HG03095 (cell line): ENCODE data around the gene GPSM1.
"Not testable (repeated sequence)": the region's sequence is repeated elsewhere in the genome, so short reads cannot be mapped to it uniquely, and the experiment has no call there.

Source experiments
- ATAC-seq: cut with Tn5 transposase; IDR thresholded peaks from one replicate; pipeline ENCODE4 v1.9.1; 2021; ENCODE audit warnings: moderate library complexity; ENCODE audit not compliant: unreplicated experiment

GPSM1 gene

GRCh38 chr9:136343121-136343883, 16.0 kb downstream of the GPSM1 start:
- ATAC-seq, result no peak

- ATAC-seq, result no peak
Measured at GRCh38 chr9:136343884-136344269, 16.5 kb downstream of the GPSM1 start.

DNA sequence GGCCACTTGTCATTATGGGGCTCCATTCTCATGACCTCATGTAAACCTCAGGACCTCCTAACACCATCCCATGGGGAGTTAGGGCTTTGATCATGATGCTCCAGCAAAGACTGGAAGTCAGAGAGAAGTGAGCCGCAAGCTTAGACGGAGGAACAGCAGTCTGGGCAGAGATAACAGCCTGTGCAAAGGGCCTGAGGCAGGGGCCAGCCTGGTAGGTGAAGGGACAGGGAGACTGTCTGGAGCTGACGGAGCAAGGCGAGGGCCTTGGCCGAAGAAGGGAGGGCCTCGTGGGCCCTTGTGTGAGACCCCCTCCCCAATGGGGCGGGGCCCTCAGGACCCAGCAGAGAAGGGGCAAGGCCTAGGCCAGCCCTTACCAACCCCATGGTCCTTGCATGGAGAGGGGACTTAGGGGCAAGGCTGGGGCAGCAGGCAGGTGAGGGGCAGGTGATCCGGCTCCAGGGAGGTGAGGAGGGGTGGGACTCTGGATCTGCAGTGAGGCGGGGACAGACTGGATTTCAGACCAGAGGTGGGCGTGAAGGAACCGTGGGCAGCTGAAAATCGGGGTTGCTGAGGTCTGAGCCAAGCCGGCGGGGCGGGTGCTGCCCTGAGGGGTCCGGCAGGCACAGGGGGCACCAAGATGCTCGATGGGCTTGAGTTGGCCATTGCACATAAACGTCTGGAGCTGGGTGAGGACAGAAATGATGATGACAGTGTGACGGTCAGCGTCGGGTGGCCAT, 17.4 kb downstream of the GPSM1 start:
- no peak for ATAC-seq

GRCh38 chr9:136345281-136346156, 18.2 kb downstream of the GPSM1 start:
- ATAC-seq, result no peak

DNA sequence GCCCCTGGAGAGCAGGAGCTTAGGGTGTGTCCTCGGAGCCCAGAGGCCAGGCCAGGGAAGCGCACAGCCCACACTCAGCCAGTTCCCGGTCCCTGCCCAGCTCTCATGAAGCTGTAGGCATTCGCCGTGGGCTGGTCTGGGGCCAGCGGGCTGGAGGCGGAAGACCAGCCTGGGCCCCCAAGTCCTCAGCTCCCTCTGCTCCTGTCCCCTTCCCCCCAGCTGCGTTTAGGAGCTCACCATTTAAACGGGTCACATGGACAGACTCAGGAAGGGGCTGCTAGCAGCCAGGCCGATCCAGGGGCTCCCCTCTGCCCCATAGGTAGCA, 18.8 kb downstream of the GPSM1 start:
- no peak for ATAC-seq

DNA sequence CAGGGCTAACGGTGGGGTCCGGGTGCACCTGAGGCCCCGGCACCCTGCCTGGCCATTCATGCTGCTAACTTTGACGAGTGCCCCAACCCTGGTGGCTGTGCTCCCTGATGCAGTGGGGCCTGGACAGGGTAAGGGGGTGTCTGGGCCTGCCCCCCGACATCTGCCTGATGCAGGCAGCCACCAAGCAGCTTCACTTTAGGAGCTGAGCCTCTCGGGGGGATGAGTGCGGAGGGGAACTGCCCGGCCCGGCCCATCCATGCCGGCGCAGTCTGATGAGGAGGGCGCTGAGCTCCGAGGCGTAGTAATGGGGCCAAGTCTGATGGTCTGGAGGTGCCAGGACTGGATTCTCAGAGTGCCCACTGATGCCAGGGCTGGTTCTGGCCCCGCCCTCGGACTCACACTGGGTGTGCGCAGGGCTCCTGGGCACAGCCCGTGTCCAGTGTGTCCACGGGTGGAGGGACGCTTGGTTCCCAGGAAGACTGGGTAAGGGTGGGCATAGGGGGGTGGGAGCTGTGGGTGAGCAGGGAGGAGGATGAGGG, 19.7 kb downstream of the GPSM1 start:
- no peak for ATAC-seq

- ATAC-seq, result no peak
Measured at GRCh38 chr9:136347472-136348256, 20.3 kb downstream of the GPSM1 start.

DNA sequence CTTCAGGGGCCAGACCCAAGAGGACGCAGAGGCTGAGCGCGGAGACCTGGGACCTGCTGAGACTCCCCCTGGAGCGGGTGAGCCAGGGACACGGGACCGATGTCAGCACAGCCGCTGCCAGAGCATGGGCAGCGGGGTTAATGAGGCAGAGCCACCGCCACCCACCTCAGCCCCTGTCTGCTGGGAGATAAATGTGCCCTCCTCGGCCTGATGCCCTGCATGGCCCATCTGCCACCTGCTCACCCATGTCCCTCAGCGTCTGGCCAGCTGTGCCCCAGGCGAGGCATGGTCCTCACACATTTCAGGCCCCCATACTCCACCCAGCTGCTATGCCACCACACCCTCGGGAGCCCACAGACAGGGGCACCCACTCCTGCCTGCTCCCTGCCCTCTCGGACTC, 21.4 kb downstream of the GPSM1 start:
- no peak for ATAC-seq

DNA sequence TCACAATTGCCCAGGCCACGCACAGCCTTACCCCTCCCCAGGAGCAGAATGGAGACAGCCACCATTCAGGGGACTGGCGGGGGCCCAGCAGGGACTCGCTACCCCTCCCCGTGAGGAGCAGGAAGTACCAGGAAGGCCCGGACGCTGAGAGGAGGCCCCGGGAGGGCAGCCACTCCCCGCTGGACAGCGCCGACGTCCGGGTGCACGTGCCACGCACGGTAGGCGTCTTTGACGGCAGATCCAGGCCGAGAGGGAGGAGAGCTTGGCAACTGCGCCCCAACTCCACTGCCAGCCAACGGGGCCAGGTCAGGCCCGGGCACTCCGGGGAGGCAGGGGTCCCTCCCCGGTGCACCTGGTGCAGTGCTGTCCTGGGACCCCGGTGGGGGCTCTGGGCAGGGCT, 22.2 kb downstream of the GPSM1 start:
- no peak for ATAC-seq

DNA sequence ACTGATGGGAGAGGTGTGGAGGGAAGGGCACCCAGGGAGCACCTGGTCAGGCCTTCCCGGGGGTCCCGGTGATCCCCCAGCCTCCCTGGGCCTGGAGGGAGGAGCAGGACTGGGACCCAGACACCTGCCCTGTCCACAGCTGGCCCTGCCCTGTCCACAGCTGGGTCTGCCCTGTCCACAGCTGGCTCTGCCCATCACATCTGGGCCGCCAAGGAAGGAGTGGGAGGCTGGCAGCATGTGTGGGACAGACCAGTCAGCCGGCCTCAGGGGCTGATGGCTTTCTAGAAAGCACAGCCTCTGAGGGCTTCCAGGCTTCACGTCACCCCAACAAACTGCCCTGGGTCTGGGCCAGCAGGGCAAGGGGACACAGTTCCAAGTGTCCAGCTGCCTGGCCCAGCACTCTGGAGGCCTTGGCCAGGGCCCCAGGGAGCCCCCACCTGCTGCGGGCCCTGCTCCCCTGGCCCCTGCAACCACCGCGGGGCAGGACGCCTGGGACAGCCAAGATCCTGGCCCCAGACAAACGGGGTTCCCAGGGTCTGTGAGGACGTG, 24.0 kb downstream of the GPSM1 start:
- ATAC-seq, result no peak

DNA sequence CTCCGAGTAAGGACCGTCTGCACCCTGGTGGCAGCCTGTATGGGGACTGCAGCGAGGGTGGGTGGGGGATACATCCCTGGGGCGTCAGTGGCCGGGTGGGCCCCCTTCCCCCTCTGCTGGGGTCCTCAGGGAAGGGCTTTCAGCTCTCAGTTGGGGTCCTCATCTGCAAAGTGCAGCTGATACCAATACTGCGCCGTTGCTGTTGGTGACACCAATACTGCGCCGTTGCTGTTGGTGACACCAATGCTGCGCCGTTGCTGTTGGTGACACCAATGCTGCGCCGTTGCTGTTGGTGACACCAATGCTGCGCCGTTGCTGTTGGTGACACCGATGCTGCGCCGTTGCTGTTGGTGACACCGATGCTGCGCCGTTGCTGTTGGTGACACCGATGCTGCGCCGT, 24.5 kb downstream of the GPSM1 start:
- not testable (repeated sequence) for ATAC-seq

DNA sequence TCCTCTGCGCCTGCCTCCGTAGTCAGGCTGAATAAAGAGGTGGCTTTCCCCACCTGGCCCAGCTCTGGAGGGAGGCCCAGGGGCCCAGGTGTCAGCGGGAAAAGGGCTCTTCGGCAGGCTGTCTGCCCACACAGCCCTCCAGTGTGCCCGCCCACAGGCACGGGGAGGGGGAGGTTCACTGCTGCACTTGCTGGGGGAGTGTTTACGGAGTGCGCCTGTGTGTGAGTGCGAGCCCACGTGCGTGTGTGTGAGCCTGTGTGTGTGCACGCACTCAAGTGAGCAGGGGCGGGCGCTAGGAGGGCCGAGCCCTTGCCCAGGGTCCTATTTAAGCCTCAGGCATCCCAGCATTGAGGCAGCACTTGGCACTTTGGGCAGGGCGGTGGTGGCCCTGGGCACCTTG, 25.3 kb downstream of the GPSM1 start:
- no peak for ATAC-seq

DNA sequence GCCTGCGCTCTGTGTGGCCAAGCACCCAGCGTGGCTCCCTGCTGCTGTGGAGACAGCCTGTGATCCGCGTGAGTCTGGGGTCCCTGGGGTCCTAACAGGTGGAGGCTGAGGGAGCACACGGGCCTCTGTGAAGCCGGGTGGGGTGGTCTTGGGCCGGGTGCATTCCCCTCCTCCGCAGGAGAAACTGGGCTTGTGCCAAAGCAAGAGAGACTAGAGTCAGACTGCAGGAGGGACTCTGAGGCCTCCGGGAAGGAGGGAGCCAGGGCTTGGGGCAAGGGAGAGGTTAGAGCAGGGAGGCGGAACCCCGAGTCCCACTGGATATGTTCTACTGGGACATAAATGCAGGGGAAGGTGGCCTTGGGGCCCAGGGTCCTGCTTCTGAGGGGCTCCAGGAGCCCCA, 25.7 kb downstream of the GPSM1 start:
- ATAC-seq, result no peak

- no peak for ATAC-seq
Measured at GRCh38 chr9:136353757-136354488, 26.6 kb downstream of the GPSM1 start.

DNA sequence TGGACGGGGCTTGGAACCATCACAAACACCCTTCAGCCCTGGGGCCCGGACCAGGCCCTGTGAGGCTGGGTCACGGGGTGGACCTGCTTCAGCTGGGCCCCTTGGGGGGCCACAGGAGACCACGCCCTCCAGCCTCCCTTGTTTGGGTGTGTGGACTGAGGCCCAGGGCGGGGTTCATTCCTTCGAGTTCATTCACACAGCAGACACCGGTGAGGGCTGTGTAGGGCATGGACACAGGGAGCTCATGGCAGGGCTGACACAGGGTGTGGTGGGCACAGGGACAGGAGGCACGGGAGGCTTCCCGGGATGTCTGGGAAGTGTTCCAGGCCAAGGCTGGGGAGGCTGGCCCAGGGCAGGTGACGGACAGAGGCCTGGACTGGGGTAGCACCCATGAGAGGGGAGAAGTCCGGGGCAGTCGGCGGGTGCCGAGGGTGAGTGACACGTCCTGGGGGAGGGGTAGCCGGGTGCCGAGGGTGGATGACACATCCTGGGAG, 27.3 kb downstream of the GPSM1 start:
- ATAC-seq, result no peak

GRCh38 chr9:136355616-136356557, 28.5 kb downstream of the GPSM1 start:
- ATAC-seq, result no peak

DNA sequence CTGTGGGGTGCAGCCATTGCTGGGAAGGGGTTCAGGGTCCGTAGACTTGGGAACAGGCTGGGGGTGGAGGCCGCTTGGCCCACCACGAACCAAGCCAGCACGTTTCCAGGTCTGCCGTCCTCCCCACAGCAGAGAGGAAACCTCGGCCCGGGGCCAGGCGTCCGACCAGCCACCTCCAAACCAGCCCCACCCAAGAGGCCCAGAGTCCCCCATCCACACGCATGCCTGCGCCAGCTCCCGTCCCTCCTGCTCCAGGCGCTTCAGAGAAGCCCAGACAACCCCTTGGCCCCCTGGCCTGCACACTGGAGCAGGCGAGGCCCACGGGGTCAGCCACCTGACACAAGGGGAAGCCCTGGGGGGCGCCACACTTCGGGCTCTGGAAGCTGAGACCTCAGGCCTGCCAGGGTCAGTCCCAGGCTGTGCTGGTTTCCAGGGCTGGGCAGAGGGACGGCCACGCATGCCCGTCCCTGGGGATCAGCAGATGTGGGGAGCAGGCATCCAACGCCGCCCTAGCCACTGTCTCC, 29.9 kb downstream of the GPSM1 start:
- no peak for ATAC-seq

- no peak for ATAC-seq
Measured at GRCh38 chr9:136358016-136358415, 30.7 kb downstream of the GPSM1 start.
